GM12878 (cell line): Measurements from ENCODE around the gene FABP7.

Experiments used
- CEBPB ChIP-seq, 2 experiments: fragments of 150-350 bp in 1 of 2; IDR thresholded peaks; 2 replicates each; pipeline ENCODE4 v1.6.1; 2012 to 2014; ENCODE audit warnings: low read depth in 2 of 2, low read length in 2 of 2, borderline replicate concordance in 1 of 2, inconsistent platforms in 1 of 2
- EP300 ChIP-seq, 2 experiments: fragments of 150-350 bp in 1 of 2; IDR thresholded peaks; 2 replicates each; pipeline ENCODE4 v1.6.1; 2011 to 2012; ENCODE audit warnings: low read depth in 2 of 2, low read length in 2 of 2, borderline replicate concordance in 1 of 2, improper control_type of control experiment in 1 of 2, inconsistent platforms in 1 of 2; ENCODE audit not compliant: control insufficient read depth in 1 of 2
- GABPA ChIP-seq: IDR thresholded peaks from 2 replicates; pipeline ENCODE4 v1.6.1; 2014; ENCODE audit warnings: antibody characterized with exemption, low read depth, mild to moderate bottlenecking, inconsistent platforms
- HCFC1 ChIP-seq: fragments of 150-350 bp; IDR thresholded peaks from 2 replicates; pipeline ENCODE4 v1.6.1; 2014; ENCODE audit warnings: low read length
- IKZF1 ChIP-seq: fragments of 450-650 bp; conservative IDR thresholded peaks from 2 replicates; pipeline ENCODE4 v1.6.1; 2017; ENCODE audit warnings: antibody characterized with exemption, mild to moderate bottlenecking
- POLR2AphosphoS5 ChIP-seq: IDR thresholded peaks from 2 replicates; pipeline ENCODE4 v1.6.1; 2011; ENCODE audit warnings: mild to moderate bottlenecking, low read length, inconsistent platforms
- RFX5 ChIP-seq: IDR thresholded peaks from 2 replicates; pipeline ENCODE4 v1.6.1; 2011; ENCODE audit warnings: low read depth, low read length, improper control_type of control experiment
- SRF ChIP-seq, 2 experiments: IDR thresholded peaks; 2 replicates each; pipeline ENCODE4 v1.6.1; 2011; ENCODE audit warnings: low read depth in 2 of 2, low read length in 2 of 2, mild to moderate bottlenecking in 1 of 2, moderate library complexity in 1 of 2
- ZNF207 ChIP-seq: fragments of 450-650 bp; IDR thresholded peaks from 2 replicates; pipeline ENCODE4 v1.6.1; 2014; ENCODE audit warnings: antibody characterized with exemption, mild to moderate bottlenecking, borderline replicate concordance
- TF ChIP-seq, protein P1 (sequence below), 3 experiments: IDR thresholded peaks in 2 of 3; conservative IDR thresholded peaks in 1 of 3; 2 replicates each; pipeline ENCODE4 v1.5.1; 2011; ENCODE audit warnings: low read depth in 3 of 3, low read length in 3 of 3, mild to moderate bottlenecking in 3 of 3, control low read depth in 2 of 3, moderate library complexity in 2 of 3, inconsistent platforms in 1 of 3, mixed read lengths in 1 of 3; ENCODE audit not compliant: control insufficient read depth in 2 of 3, insufficient read depth in 1 of 3; ENCODE audit errors: extremely low read depth in 1 of 3
- TF ChIP-seq, protein P2 (sequence below): IDR thresholded peaks from 2 replicates; pipeline ENCODE4 v1.6.1; 2012; ENCODE audit warnings: low read depth, low read length, improper control_type of control experiment
- TF ChIP-seq, protein P3 (sequence below): fragments of 450-650 bp; IDR thresholded peaks from 2 replicates; pipeline ENCODE4 v1.6.1; 2017; ENCODE audit warnings: mild to moderate bottlenecking, moderate library complexity
- TF ChIP-seq, protein P4 (sequence below): fragments of 450-650 bp; IDR thresholded peaks from 2 replicates; pipeline ENCODE4 v1.6.1; 2017; ENCODE audit warnings: mild to moderate bottlenecking

DNA sequence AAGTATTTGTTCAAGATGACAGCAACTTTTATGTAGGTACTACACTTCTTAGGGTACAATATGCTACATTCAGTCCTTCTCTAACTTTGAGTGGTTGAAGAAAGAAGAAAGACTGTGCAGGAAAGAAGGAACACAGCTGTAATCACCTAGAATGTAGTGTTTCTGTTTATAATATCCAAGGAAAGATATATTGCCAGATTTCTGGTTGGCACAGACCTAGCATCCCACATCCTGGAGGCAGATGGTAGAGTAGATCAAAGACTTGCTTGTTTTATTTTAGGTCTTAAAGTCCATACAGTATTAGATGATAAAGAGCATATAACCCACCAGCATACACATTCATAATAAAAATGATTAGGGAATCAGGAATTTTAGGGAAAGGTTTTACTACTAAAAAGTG lies 13.3 kb upstream of the FABP7 start:
- TF ChIP-seq GABPA (no peak), EP300 (IDR thresholded peaks at IDR 0.05; ENCODE audit: borderline replicate concordance in 1 of 2, control insufficient read depth in 1 of 2, low read depth in 2 of 2, low read length in 2 of 2) (no peak), SRF (IDR thresholded peaks at IDR 0.05; ENCODE audit: low read depth in 2 of 2, low read length in 2 of 2) (no peak), IKZF1 (no peak), ZNF207 (no peak), RFX5 (no peak), HCFC1 (no peak), CEBPB (IDR thresholded peaks at IDR 0.05; ENCODE audit: borderline replicate concordance in 1 of 2, low read depth in 2 of 2, low read length in 2 of 2) (no peak), POLR2AphosphoS5 (no peak)
- TF ChIP-seq, protein P1, sequence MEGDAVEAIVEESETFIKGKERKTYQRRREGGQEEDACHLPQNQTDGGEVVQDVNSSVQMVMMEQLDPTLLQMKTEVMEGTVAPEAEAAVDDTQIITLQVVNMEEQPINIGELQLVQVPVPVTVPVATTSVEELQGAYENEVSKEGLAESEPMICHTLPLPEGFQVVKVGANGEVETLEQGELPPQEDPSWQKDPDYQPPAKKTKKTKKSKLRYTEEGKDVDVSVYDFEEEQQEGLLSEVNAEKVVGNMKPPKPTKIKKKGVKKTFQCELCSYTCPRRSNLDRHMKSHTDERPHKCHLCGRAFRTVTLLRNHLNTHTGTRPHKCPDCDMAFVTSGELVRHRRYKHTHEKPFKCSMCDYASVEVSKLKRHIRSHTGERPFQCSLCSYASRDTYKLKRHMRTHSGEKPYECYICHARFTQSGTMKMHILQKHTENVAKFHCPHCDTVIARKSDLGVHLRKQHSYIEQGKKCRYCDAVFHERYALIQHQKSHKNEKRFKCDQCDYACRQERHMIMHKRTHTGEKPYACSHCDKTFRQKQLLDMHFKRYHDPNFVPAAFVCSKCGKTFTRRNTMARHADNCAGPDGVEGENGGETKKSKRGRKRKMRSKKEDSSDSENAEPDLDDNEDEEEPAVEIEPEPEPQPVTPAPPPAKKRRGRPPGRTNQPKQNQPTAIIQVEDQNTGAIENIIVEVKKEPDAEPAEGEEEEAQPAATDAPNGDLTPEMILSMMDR (IDR thresholded peaks at IDR 0.05 in 2 of 3, conservative IDR thresholded peaks at IDR 0.05 in 1 of 3; ENCODE audit: control insufficient read depth in 2 of 3, extremely low read depth in 1 of 3, insufficient read depth in 1 of 3, low read depth in 3 of 3, low read length in 3 of 3): no peak
- TF ChIP-seq, protein P2, sequence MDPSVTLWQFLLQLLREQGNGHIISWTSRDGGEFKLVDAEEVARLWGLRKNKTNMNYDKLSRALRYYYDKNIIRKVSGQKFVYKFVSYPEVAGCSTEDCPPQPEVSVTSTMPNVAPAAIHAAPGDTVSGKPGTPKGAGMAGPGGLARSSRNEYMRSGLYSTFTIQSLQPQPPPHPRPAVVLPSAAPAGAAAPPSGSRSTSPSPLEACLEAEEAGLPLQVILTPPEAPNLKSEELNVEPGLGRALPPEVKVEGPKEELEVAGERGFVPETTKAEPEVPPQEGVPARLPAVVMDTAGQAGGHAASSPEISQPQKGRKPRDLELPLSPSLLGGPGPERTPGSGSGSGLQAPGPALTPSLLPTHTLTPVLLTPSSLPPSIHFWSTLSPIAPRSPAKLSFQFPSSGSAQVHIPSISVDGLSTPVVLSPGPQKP: no peak
- TF ChIP-seq, protein P3, sequence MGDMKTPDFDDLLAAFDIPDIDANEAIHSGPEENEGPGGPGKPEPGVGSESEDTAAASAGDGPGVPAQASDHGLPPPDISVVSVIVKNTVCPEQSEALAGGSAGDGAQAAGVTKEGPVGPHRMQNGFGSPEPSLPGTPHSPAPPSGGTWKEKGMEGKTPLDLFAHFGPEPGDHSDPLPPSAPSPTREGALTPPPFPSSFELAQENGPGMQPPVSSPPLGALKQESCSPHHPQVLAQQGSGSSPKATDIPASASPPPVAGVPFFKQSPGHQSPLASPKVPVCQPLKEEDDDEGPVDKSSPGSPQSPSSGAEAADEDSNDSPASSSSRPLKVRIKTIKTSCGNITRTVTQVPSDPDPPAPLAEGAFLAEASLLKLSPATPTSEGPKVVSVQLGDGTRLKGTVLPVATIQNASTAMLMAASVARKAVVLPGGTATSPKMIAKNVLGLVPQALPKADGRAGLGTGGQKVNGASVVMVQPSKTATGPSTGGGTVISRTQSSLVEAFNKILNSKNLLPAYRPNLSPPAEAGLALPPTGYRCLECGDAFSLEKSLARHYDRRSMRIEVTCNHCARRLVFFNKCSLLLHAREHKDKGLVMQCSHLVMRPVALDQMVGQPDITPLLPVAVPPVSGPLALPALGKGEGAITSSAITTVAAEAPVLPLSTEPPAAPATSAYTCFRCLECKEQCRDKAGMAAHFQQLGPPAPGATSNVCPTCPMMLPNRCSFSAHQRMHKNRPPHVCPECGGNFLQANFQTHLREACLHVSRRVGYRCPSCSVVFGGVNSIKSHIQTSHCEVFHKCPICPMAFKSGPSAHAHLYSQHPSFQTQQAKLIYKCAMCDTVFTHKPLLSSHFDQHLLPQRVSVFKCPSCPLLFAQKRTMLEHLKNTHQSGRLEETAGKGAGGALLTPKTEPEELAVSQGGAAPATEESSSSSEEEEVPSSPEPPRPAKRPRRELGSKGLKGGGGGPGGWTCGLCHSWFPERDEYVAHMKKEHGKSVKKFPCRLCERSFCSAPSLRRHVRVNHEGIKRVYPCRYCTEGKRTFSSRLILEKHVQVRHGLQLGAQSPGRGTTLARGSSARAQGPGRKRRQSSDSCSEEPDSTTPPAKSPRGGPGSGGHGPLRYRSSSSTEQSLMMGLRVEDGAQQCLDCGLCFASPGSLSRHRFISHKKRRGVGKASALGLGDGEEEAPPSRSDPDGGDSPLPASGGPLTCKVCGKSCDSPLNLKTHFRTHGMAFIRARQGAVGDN: no peak
- TF ChIP-seq, protein P4, sequence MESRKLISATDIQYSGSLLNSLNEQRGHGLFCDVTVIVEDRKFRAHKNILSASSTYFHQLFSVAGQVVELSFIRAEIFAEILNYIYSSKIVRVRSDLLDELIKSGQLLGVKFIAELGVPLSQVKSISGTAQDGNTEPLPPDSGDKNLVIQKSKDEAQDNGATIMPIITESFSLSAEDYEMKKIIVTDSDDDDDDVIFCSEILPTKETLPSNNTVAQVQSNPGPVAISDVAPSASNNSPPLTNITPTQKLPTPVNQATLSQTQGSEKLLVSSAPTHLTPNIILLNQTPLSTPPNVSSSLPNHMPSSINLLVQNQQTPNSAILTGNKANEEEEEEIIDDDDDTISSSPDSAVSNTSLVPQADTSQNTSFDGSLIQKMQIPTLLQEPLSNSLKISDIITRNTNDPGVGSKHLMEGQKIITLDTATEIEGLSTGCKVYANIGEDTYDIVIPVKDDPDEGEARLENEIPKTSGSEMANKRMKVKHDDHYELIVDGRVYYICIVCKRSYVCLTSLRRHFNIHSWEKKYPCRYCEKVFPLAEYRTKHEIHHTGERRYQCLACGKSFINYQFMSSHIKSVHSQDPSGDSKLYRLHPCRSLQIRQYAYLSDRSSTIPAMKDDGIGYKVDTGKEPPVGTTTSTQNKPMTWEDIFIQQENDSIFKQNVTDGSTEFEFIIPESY: no peak
